Lower leg skin (tissue), 4 donors: ENCODE measurements around the gene HSD17B13. TPM values are rescaled to one million over a fixed set of nuclear protein-coding genes. Genes with fewer than 3 reads are reported as not detected.

ENCODE experiments used
- DNase-seq, 2 donors: peaks; one replicate each; pipeline ENCODE4 v3.0.0-alpha.2; 2019; ENCODE audit warnings: low spot score in 2 of 2
- H3K4me3 ChIP-seq: fragments of 200-600 bp; sonication (generic); 2 replicates; pipeline ENCODE4 v1.5.1; 2017; ENCODE audit warnings: mild to moderate bottlenecking, low read depth; ENCODE audit not compliant: poor library complexity, severe bottlenecking
- CTCF ChIP-seq, 3 donors: fragments of 450-650 bp; IDR thresholded peaks; one replicate each; pipeline ENCODE4 v1.5.1; 2016; ENCODE audit warnings: antibody characterized with exemption in 3 of 3, mild to moderate bottlenecking in 3 of 3, moderate library complexity in 2 of 3
- POLR2A ChIP-seq, 2 donors: fragments of 450-650 bp; IDR thresholded peaks; one replicate each; pipeline ENCODE4 v1.6.1; 2016 to 2017; ENCODE audit warnings: antibody characterized with exemption in 2 of 2, mild to moderate bottlenecking in 1 of 2, moderate library complexity in 1 of 2
- WGBS, 2 donors: methylation state at CpG; one replicate each; pipeline ENCODE4 v1.1.5; 2018; 5-methylcytosine and 5-hydroxymethylcytosine counted together
- intact Hi-C: fragments of 100-400 bp; cut with DNase I; formaldehyde crosslinking; loops from one replicate; pipeline ENCODE4 v1.15.0; 2023; ENCODE audit warnings: low total_unique reads
- total RNA-seq, 4 donors: library from RNA; depleted of rRNA; stranded (reverse); fragments of >200 nt; gene quantifications; one replicate each; pipeline ENCODE4 v1.1.0, GENCODE V29; 2016

HSD17B13 gene
- total RNA-seq, 4 donors from 2014 or later = 0.55 to 76.4 (median 34.8) TPM

GRCh38 chr4:87270825-87271224, 51.9 kb downstream of the HSD17B13 start:
- DNase-seq = no peak
- TF ChIP-seq POLR2A (IDR thresholded peaks at IDR 0.05) = no peak
- no peak for TF ChIP-seq CTCF (IDR thresholded peaks at IDR 0.05)
- intact Hi-C loops = no loop called here
- H3K4me3 ChIP-seq = no peak overlapping the region
- 82 to 86% methylated on average over 7 of the region's 7 CpGs for WGBS, 2 donors

GRCh38 chr4:87270144-87270543, 52.5 kb downstream of the HSD17B13 start:
- no peak overlapping the region for H3K4me3 ChIP-seq
- intact Hi-C loops = no loop called here
- no peak for DNase-seq
- TF ChIP-seq POLR2A (IDR thresholded peaks at IDR 0.05) (no peak), CTCF (IDR thresholded peaks at IDR 0.05) (no peak)
- WGBS, 2 donors = 33 to 52% methylated on average over 3 of the region's 3 CpGs

GRCh38 chr4:87268411-87268810, 54.3 kb downstream of the HSD17B13 start:
- WGBS, 2 donors = 80 to 82% methylated on average over 5 of the region's 5 CpGs
- TF ChIP-seq POLR2A (IDR thresholded peaks at IDR 0.05) (no peak), CTCF (IDR thresholded peaks at IDR 0.05) (no peak)

GRCh38 chr4:87266986-87267385, 55.7 kb downstream of the HSD17B13 start:
- 44 to 54% methylated on average over 3 of the region's 3 CpGs for WGBS, 2 donors
- TF ChIP-seq CTCF (IDR thresholded peaks at IDR 0.05) (no peak), POLR2A (IDR thresholded peaks at IDR 0.05) (no peak)
- intact Hi-C loops = loop anchor here (5.0 to 10.0 kb wide), 2 partner anchors 195 to 578 kb away; no protein-coding TSS in a partner anchor
- H3K4me3 ChIP-seq = no peak overlapping the region
- no peak for DNase-seq

More at GRCh38 chr4:87268411-87268810, 54.3 kb downstream of the HSD17B13 start:
- intact Hi-C loops = loop anchor here (5.0 to 10.0 kb wide), 2 partner anchors 194 to 576 kb away; no protein-coding TSS in a partner anchor
- DNase-seq = no peak
- H3K4me3 ChIP-seq = no peak overlapping the region

GRCh38 chr4:87262886-87263285, 59.8 kb downstream of the HSD17B13 start:
- H3K4me3 ChIP-seq = no peak overlapping the region
- no peak for TF ChIP-seq CTCF (IDR thresholded peaks at IDR 0.05)
- TF ChIP-seq POLR2A (IDR thresholded peaks at IDR 0.05) = no peak
- intact Hi-C loops = loop anchor here (10.0 kb wide), 1 partner anchor 582 kb away; no protein-coding TSS in a partner anchor
- DNase-seq = no peak
- WGBS, 2 donors = 94 to 96% methylated on average over 1 of the region's 1 CpG

- no peak for DNase-seq
- intact Hi-C loops = loop anchor here (10.0 kb wide), 1 partner anchor 584 kb away; no protein-coding TSS in a partner anchor
- WGBS, 2 donors = 94 to 95% methylated on average over 2 of the region's 2 CpGs
- H3K4me3 ChIP-seq = no peak overlapping the region
- TF ChIP-seq CTCF (IDR thresholded peaks at IDR 0.05) = no peak
- no peak for TF ChIP-seq POLR2A (IDR thresholded peaks at IDR 0.05)
These were observed 62.2 kb downstream of the HSD17B13 start for GRCh38 chr4:87260477-87260876.
